Kidney (tissue), 14 donors: ENCODE results near the gene ADORA2A. TPM values are rescaled to one million over a fixed set of nuclear protein-coding genes. Genes with fewer than 3 reads are reported as not detected.
A peak's percentile ranks its signal among the peaks of the same experiment; 100 is the strongest.

Experiments used
- DNase-seq, 5 donors: peaks; one replicate each; pipeline ENCODE4 v3.0.0-alpha.2; 2013 to 2020
- FAIRE-seq: peaks from 2 replicates; lab custom pipeline; 2012; peaks lifted over from hg19 to GRCh38; lab: Jason Lieb, UNC
- H3K27ac ChIP-seq, 2 donors: one replicate each; pipeline ENCODE4 v1.7.0; 2013; ENCODE audit warnings: low read depth in 2 of 2, low read length in 2 of 2, inconsistent platforms in 1 of 2
- H3K27me3 ChIP-seq: one replicate; pipeline ENCODE4 v1.7.1; 2013; ENCODE audit warnings: low read length, inconsistent platforms; ENCODE audit not compliant: control insufficient read depth, insufficient read depth
- H3K36me3 ChIP-seq, 3 donors: one replicate each; pipeline versions ENCODE4 v1.7.0 to v1.7.1; 2013; ENCODE audit warnings: low read length in 3 of 3, control low read depth in 1 of 3, inconsistent platforms in 1 of 3; ENCODE audit not compliant: insufficient read depth in 3 of 3, control insufficient read depth in 2 of 3
- H3K4me1 ChIP-seq, 3 donors: one replicate each; pipeline versions ENCODE4 v1.7.0 to v1.7.1; 2013; ENCODE audit warnings: low read length in 3 of 3, inconsistent platforms in 1 of 3, low read depth in 1 of 3; ENCODE audit not compliant: control insufficient read depth in 2 of 3, insufficient read depth in 2 of 3
- H3K4me3 ChIP-seq, 3 donors: one replicate each; pipeline versions ENCODE4 v1.7.0 to v1.8.1; 2013; ENCODE audit warnings: low read length in 3 of 3, control low read depth in 1 of 3, inconsistent platforms in 1 of 3
- H3K9ac ChIP-seq, 3 donors: one replicate each; pipeline versions ENCODE4 v1.7.0 to v1.7.1; 2013; ENCODE audit warnings: low read length in 3 of 3, control low read depth in 1 of 3, inconsistent platforms in 1 of 3
- H3K9me3 ChIP-seq, 3 donors: one replicate each; pipeline versions ENCODE4 v1.7.0 to v1.7.1; 2013; ENCODE audit warnings: low read length in 3 of 3, control low read depth in 1 of 3, inconsistent platforms in 1 of 3; ENCODE audit not compliant: control insufficient read depth in 2 of 3, insufficient read depth in 1 of 3
- intact Hi-C: fragments of 100-400 bp; cut with DNase I; formaldehyde crosslinking; loops from one replicate; pipeline ENCODE4 v1.11.1; 2022
- polyA plus RNA-seq: library from polyadenylated mRNA; stranded (reverse); fragments of 350-450 nt; fragmentation: Illumina TruSeq; extraction: RNeasy Lipid Tissue Mini Kit (QIAGEN cat#74804); gene quantifications from one replicate; pipeline ENCODE4 v1.2.3, GENCODE V29; 2014; ENCODE audit warnings: low read depth, low replicate concordance; ENCODE audit not compliant: insufficient read depth
- total RNA-seq: library from RNA; stranded (reverse); fragmentation: NEBNext Ultra II Directional; extraction: Animal tissue kit (Norgen Biotek cat#: 25700); gene quantifications from one replicate; pipeline ENCODE4 v1.2.1, GENCODE V29; 2021
- TF ChIP-seq, protein P1 (sequence below): IDR thresholded peaks from 3 replicates; pipeline ENCODE4 v1.5.1; 2012; ENCODE audit warnings: mild to moderate bottlenecking, moderate library complexity, borderline replicate concordance; ENCODE audit not compliant: insufficient read depth; ENCODE audit errors: extremely low read depth
- donor health status: control.
- donor health status: control.
- donor health status: control.
- donor health status: control.
- donor health status: control.
- donor health status: DM: yes; HTN: yes; CAD: no.
- donor health status: Normal renal cell carcinoma (clear cell type).

ADORA2A gene
- total and polyA plus RNA-seq, 2 donors from 2014 or later, result 6.1 to 6.9 TPM

DNA sequence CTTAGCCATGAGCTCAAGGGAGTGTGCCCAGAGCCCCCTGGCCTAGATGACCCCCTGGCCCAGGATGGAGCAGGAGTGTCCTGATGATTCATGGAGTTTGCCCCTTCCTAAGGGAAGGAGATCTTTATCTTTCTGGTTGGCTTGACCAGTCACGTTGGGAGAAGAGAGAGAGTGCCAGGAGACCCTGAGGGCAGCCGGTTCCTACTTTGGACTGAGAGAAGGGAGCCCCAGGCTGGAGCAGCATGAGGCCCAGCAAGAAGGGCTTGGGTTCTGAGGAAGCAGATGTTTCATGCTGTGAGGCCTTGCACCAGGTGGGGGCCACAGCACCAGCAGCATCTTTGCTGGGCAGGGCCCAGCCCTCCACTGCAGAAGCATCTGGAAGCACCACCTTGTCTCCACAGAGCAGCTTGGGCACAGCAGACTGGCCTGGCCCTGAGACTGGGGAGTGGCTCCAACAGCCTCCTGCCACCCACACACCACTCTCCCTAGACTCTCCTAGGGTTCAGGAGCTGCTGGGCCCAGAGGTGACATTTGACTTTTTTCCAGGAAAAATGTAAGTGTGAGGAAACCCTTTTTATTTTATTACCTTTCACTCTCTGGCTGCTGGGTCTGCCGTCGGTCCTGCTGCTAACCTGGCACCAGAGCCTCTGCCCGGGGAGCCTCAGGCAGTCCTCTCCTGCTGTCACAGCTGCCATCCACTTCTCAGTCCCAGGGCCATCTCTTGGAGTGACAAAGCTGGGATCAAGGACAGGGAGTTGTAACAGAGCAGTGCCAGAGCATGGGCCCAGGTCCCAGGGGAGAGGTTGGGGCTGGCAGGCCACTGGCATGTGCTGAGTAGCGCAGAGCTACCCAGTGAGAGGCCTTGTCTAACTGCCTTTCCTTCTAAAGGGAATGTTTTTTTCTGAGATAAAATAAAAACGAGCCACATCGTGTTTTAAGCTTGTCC is 14.3 kb downstream of the ADORA2A start:
- FAIRE-seq (no peak), DNase-seq (peak in 1 of 5 donors; percentile 56)
- Histone ChIP-seq H3K36me3 (peaks cover 0 to 4% (median 3%) of the 10 kb centered on the region in 3 donors), H3K4me3 (no peak overlapping the region), H3K27me3 (no peaks in the 10 kb centered on the region), H3K27ac (no peak overlapping the region), H3K9me3 (no peaks in the 10 kb centered on the region), H3K9ac (no peak overlapping the region), H3K4me1 (peaks cover 0 to 2% (median 0%) of the 10 kb centered on the region in 3 donors)
- intact Hi-C loops, result no loop called here
- TF ChIP-seq, protein P1, sequence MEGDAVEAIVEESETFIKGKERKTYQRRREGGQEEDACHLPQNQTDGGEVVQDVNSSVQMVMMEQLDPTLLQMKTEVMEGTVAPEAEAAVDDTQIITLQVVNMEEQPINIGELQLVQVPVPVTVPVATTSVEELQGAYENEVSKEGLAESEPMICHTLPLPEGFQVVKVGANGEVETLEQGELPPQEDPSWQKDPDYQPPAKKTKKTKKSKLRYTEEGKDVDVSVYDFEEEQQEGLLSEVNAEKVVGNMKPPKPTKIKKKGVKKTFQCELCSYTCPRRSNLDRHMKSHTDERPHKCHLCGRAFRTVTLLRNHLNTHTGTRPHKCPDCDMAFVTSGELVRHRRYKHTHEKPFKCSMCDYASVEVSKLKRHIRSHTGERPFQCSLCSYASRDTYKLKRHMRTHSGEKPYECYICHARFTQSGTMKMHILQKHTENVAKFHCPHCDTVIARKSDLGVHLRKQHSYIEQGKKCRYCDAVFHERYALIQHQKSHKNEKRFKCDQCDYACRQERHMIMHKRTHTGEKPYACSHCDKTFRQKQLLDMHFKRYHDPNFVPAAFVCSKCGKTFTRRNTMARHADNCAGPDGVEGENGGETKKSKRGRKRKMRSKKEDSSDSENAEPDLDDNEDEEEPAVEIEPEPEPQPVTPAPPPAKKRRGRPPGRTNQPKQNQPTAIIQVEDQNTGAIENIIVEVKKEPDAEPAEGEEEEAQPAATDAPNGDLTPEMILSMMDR, result no peak

- H3K36me3 ChIP-seq, result peaks cover 0 to 4% (median 3%) of the 10 kb centered on the region in 3 donors
- intact Hi-C loops, result no loop called here
- peak in 1 of 5 donors; percentile 38 for DNase-seq
- no peak overlapping the region for H3K9ac ChIP-seq
- H3K4me1 ChIP-seq, result peaks cover 0 to 2% (median 0%) of the 10 kb centered on the region in 3 donors
- H3K4me3 ChIP-seq, result no peak overlapping the region
- H3K27me3 ChIP-seq, result no peaks in the 10 kb centered on the region
- H3K27ac ChIP-seq, result no peak overlapping the region
- no peaks in the 10 kb centered on the region for H3K9me3 ChIP-seq
- TF ChIP-seq, protein P1, result no peak
- FAIRE-seq, result no peak
Observed at GRCh38 chr22:24442352-24442744, 14.9 kb downstream of the ADORA2A start.

- H3K9ac ChIP-seq, result no peak overlapping the region
- H3K36me3 ChIP-seq, result peaks cover 0 to 4% (median 3%) of the 10 kb centered on the region in 3 donors
- peaks cover 0 to 2% (median 0%) of the 10 kb centered on the region in 3 donors for H3K4me1 ChIP-seq
- FAIRE-seq (no peak), DNase-seq (no peak)
- TF ChIP-seq, protein P1, result no peak
- H3K9me3 ChIP-seq, result no peaks in the 10 kb centered on the region
- intact Hi-C loops, result no loop called here
- H3K27me3 ChIP-seq, result no peaks in the 10 kb centered on the region
- H3K27ac ChIP-seq, result no peak overlapping the region
- H3K4me3 ChIP-seq, result no peak overlapping the region
Observed at GRCh38 chr22:24443668-24444067, 16.3 kb downstream of the ADORA2A start.
